Coronary artery (tissue), 2 donors: ENCODE data around the gene ALX4.

Experiments used
- DNase-seq: peaks from one replicate; pipeline ENCODE4 v3.0.0-alpha.2; 2017; ENCODE audit warnings: low spot score
- H3K27ac ChIP-seq, 2 donors: fragments of 200-600 bp; sonication (generic); one replicate each; pipeline ENCODE4 v1.5.1; 2016 to 2019
- H3K4me3 ChIP-seq: fragments of 200-600 bp; sonication (generic); 2 replicates; pipeline ENCODE4 v1.5.1; 2016; ENCODE audit warnings: mild to moderate bottlenecking, moderate library complexity
- CTCF ChIP-seq: fragments of 200-600 bp; sonication (generic); IDR thresholded peaks from one replicate; pipeline ENCODE4 v1.5.1; 2019; ENCODE audit warnings: antibody characterized with exemption

The ALX4 gene

GRCh38 chr11:44268614-44269080 lies 41.3 kb downstream of the ALX4 start:
- TF ChIP-seq CTCF, result no peak
- Histone ChIP-seq H3K4me3 (no peak overlapping the region), H3K27ac (no peak overlapping the region)
- DNase-seq, result peak; percentile 53

GRCh38 chr11:44267750-44268613 lies 42.0 kb downstream of the ALX4 start:
- DNase-seq, result peak; percentile 64

GRCh38 chr11:44267006-44267749 lies 42.8 kb downstream of the ALX4 start:
- peak; percentile 56 for DNase-seq
- Histone ChIP-seq H3K27ac (no peak overlapping the region), H3K4me3 (no peak overlapping the region)
- TF ChIP-seq CTCF, result no peak

More at GRCh38 chr11:44267750-44268613, 42.0 kb downstream of the ALX4 start:
- Histone ChIP-seq H3K4me3 (no peak overlapping the region), H3K27ac (no peak overlapping the region)
- TF ChIP-seq CTCF, result no peak

- Histone ChIP-seq H3K27ac (no peak overlapping the region), H3K4me3 (no peak overlapping the region)
- no peak for TF ChIP-seq CTCF
- peak; percentile 57 for DNase-seq
These were observed 43.7 kb downstream of the ALX4 start for GRCh38 chr11:44266056-44266780.

- DNase-seq, result no peak
- Histone ChIP-seq H3K27ac (no peak overlapping the region), H3K4me3 (no peak overlapping the region)
- no peak for TF ChIP-seq CTCF
These were observed 45.2 kb downstream of the ALX4 start for GRCh38 chr11:44264761-44265160.

- Histone ChIP-seq H3K4me3 (no peak overlapping the region), H3K27ac (no peak overlapping the region)
- no peak for TF ChIP-seq CTCF
- DNase-seq, result no peak
These were observed 45.5 kb downstream of the ALX4 start for GRCh38 chr11:44264438-44264749.
